Spleen (tissue), 11 donors: ENCODE measurements around the gene SLC6A1. TPM values are rescaled to one million over a fixed set of nuclear protein-coding genes. Genes with fewer than 3 reads are reported as not detected.

Experiments used
- DNase-seq: peaks from one replicate; pipeline ENCODE4 v3.0.0-alpha.2; 2020
- H3K27ac ChIP-seq, 8 donors: fragments of 200-600 bp; sonication (generic) in 7 of 8; 1 replicate in 4 of 8; 2 replicates in 4 of 8; pipeline versions ENCODE4 v1.5.0 to v1.8.0; 2016 to 2021; ENCODE audit warnings: inconsistent platforms in 4 of 8, mild to moderate bottlenecking in 4 of 8, moderate library complexity in 1 of 8
- H3K27me3 ChIP-seq, 7 donors: fragments of 200-600 bp; sonication (generic) in 6 of 7; replicated peaks in 1 of 7; 1 replicate in 4 of 7; 2 replicates in 3 of 7; pipeline versions ENCODE4 v1.5.0 to v1.8.0; 2016 to 2021; ENCODE audit warnings: inconsistent platforms in 3 of 7, mild to moderate bottlenecking in 1 of 7
- H3K36me3 ChIP-seq, 6 donors: fragments of 200-600 bp; sonication (generic) in 5 of 6; 1 replicate in 4 of 6; 2 replicates in 2 of 6; pipeline versions ENCODE4 v1.5.0 to v1.8.0; 2016 to 2021; ENCODE audit warnings: inconsistent platforms in 2 of 6
- H3K4me1 ChIP-seq, 6 donors: fragments of 200-600 bp; sonication (generic) in 5 of 6; 1 replicate in 3 of 6; 2 replicates in 3 of 6; pipeline versions ENCODE4 v1.5.0 to v1.8.0; 2016 to 2021; ENCODE audit warnings: inconsistent platforms in 3 of 6
- H3K4me3 ChIP-seq, 8 donors: fragments of 200-600 bp; sonication (generic) in 7 of 8; 1 replicate in 4 of 8; 2 replicates in 4 of 8; pipeline versions ENCODE4 v1.5.0 to v1.8.0; 2016 to 2021; ENCODE audit warnings: inconsistent platforms in 4 of 8, mild to moderate bottlenecking in 4 of 8, moderate library complexity in 2 of 8
- H3K9me3 ChIP-seq, 8 donors: fragments of 200-600 bp; sonication (generic) in 7 of 8; 1 replicate in 4 of 8; 2 replicates in 4 of 8; pipeline versions ENCODE4 v1.5.0 to v1.8.0; 2016 to 2021; ENCODE audit warnings: inconsistent platforms in 4 of 8
- CTCF ChIP-seq, 11 experiments: fragments of 200-600 bp in 7 of 11; fragments of 450-650 bp in 4 of 11; sonication (generic) in 4 of 11; IDR thresholded peaks in 8 of 11; conservative IDR thresholded peaks in 3 of 11; 1 replicate in 7 of 11; 2 replicates in 4 of 11; pipeline versions ENCODE4 v1.4.0 to v1.8.0; 2016 to 2021; ENCODE audit warnings: antibody characterized with exemption in 11 of 11, inconsistent platforms in 4 of 11, mild to moderate bottlenecking in 1 of 11
- POLR2A ChIP-seq, 3 donors: fragments of 450-650 bp; IDR thresholded peaks; one replicate each; pipeline ENCODE4 v1.5.1; 2017; ENCODE audit warnings: antibody characterized with exemption in 3 of 3, mild to moderate bottlenecking in 1 of 3
- POLR2AphosphoS5 ChIP-seq, 3 donors: sonication (generic); formaldehyde crosslinking; IDR thresholded peaks; one replicate each; pipeline ENCODE4 v1.5.1; 2017; ENCODE audit warnings: antibody characterized with exemption in 3 of 3
- WGBS, 5 donors: extraction: QIAGEN DNeasy Blood & Tissue Kit in 3 of 5; methylation state at CpG; one replicate each; pipeline versions ENCODE4 v1.1.5 to v1.1.7; 2013 to 2018; 5-methylcytosine and 5-hydroxymethylcytosine counted together
- intact Hi-C: fragments of 100-400 bp; cut with DNase I; formaldehyde crosslinking; loops from one replicate; pipeline ENCODE4 v1.15.0; 2023; ENCODE audit warnings: low total_unique reads
- polyA plus RNA-seq, 3 donors: library from polyadenylated mRNA; stranded (reverse); fragments of 200-250 nt; gene quantifications; one replicate each; pipeline ENCODE4 v1.2.1, GENCODE V29; 2013
- total RNA-seq, 7 donors: library from RNA; depleted of rRNA in 3 of 7; stranded (reverse); fragments of >200 nt in 3 of 7; fragmentation: NEBNext Ultra II Directional in 4 of 7; extraction: Animal tissue kit (Norgen Biotek cat#: 25700) in 4 of 7; gene quantifications; one replicate each; pipeline versions ENCODE4 v1.1.0 to v1.2.1, GENCODE V29; 2016 to 2021
- donor health status: healthy with polysubstance abuse.
- donor health status: DM: no; HTN: no; CAD: no; lungs with moderate emphysema.
- donor health status: DM: no; HTN: no; CAD: no.
- donor health status: Bipolar disorder and iron deficiency.
- donor health status: healthy.
- donor health status: DM: no; HTN: no; CAD: no.
- donor health status: DM: yes; HTN: yes; CAD: no.

Gene SLC6A1
- total and polyA plus RNA-seq, 10 donors: 0.11 to 3.0 (median 0.96) TPM

DNA sequence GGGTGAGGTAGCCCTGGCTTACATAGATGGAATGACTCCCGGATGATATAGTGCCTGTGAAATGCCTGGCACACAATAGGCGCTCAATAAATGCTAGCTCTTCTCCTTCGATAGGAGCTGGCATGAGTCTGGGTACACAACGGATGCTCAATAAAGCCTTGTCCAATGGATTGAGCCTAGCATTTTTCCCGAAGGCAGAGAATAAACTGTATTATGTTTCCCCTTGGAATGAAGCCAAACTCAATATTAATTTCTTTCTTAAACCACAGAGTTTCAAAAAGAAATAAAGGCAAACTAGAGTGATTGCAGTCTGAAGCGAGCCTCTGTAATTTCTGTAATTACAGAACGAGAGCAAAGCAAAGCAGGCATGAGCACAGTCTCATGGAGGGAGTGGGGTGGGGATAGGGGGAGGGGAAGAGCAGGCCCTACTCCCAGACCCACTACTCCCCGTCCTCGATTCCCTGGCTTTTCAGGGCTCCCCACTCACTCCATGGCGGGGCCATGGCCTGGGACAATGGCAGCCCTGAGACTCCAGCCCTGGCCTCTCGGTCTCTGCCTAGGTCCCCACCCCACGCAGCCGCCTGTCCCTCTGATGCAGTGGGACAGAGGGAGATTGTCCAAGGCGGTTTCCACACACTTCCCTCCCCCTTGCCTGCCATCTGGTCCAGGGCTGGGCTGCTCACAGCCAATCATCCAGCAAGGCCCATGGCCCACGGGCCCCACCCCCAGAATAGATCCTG is 18.0 kb downstream of the SLC6A1 start:
- Histone ChIP-seq H3K4me3 (no peak overlapping the region), H3K4me1 (no peaks in the 10 kb centered on the region), H3K36me3 (no peaks in the 10 kb centered on the region), H3K27me3 (peaks cover 0 to 6% (median 0%) of the 10 kb centered on the region in 7 donors), H3K27ac (no peak overlapping the region), H3K9me3 (no peaks in the 10 kb centered on the region)
- no peak for TF ChIP-seq POLR2A (IDR thresholded peaks at IDR 0.05)
- no peak for TF ChIP-seq POLR2AphosphoS5 (IDR thresholded peaks at IDR 0.05)
- TF ChIP-seq CTCF (IDR thresholded peaks at IDR 0.05 in 8 of 11, conservative IDR thresholded peaks at IDR 0.05 in 3 of 11): no peak
- DNase-seq: no peak
- WGBS, 5 donors: 83 to 89% (median 85%) methylated on average over 15 of the region's 15 CpGs
- intact Hi-C loops: no loop called here

DNA sequence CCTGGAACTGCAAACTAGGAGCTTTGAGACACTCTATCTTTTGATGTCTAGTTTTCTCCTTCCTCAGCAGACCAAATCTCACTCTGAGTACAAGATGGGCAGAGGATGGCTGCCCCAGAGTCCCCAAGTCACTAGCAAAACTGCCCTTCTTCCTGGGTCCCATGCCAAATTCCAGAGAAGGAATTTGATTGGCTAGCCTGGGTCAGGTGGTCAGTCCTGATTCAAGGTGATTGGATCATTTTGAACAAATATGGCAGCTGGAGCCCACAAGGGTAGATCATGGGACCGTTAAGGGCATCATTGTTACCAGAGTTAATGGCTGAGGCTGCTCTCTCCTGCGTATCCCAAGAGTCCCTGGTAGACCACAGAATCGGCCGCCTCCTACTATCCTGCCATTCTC is 21.7 kb downstream of the SLC6A1 start:
- no peaks in the 10 kb centered on the region for H3K4me1 ChIP-seq
- DNase-seq: no peak
- no peaks in the 10 kb centered on the region for H3K36me3 ChIP-seq
- 88 to 99% (median 91%) methylated on average over 4 of the region's 4 CpGs for WGBS, 5 donors
- H3K27me3 ChIP-seq: peaks cover 0 to 25% (median 0%) of the 10 kb centered on the region in 7 donors
- no peak overlapping the region for H3K27ac ChIP-seq
- TF ChIP-seq POLR2AphosphoS5 (IDR thresholded peaks at IDR 0.05) (no peak), CTCF (IDR thresholded peaks at IDR 0.05 in 8 of 11, conservative IDR thresholded peaks at IDR 0.05 in 3 of 11) (no peak), POLR2A (IDR thresholded peaks at IDR 0.05) (no peak)
- no peak overlapping the region for H3K4me3 ChIP-seq
- no peaks in the 10 kb centered on the region for H3K9me3 ChIP-seq
- intact Hi-C loops: no loop called here

- Histone ChIP-seq H3K4me3 (no peak overlapping the region), H3K4me1 (no peaks in the 10 kb centered on the region), H3K9me3 (no peaks in the 10 kb centered on the region), H3K27ac (no peak overlapping the region), H3K36me3 (no peaks in the 10 kb centered on the region), H3K27me3 (peaks cover 0 to 25% (median 0%) of the 10 kb centered on the region in 7 donors)
- DNase-seq: no peak
- intact Hi-C loops: no loop called here
- TF ChIP-seq POLR2A (IDR thresholded peaks at IDR 0.05) (no peak), CTCF (IDR thresholded peaks at IDR 0.05 in 8 of 11, conservative IDR thresholded peaks at IDR 0.05 in 3 of 11) (no peak), POLR2AphosphoS5 (IDR thresholded peaks at IDR 0.05) (no peak)
- WGBS, 5 donors: 82 to 92% (median 86%) methylated on average over 15 of the region's 15 CpGs
Measured at GRCh38 chr3:11014752-11015151, 22.2 kb downstream of the SLC6A1 start.

- Histone ChIP-seq H3K9me3 (no peaks in the 10 kb centered on the region), H3K27ac (no peak overlapping the region), H3K36me3 (no peaks in the 10 kb centered on the region), H3K27me3 (peaks cover 0 to 25% (median 0%) of the 10 kb centered on the region in 7 donors), H3K4me3 (no peak overlapping the region), H3K4me1 (no peaks in the 10 kb centered on the region)
- WGBS, 5 donors: 79 to 89% (median 83%) methylated on average over 16 of the region's 16 CpGs
- intact Hi-C loops: no loop called here
- DNase-seq: no peak
- TF ChIP-seq CTCF (IDR thresholded peaks at IDR 0.05 in 8 of 11, conservative IDR thresholded peaks at IDR 0.05 in 3 of 11) (no peak), POLR2A (IDR thresholded peaks at IDR 0.05) (no peak), POLR2AphosphoS5 (IDR thresholded peaks at IDR 0.05) (no peak)
Measured at GRCh38 chr3:11015369-11015768, 22.8 kb downstream of the SLC6A1 start.
